HepG2 (cell line): ENCODE data around the gene DCHS2. TPM values are rescaled to one million over a fixed set of nuclear protein-coding genes. Genes with fewer than 3 reads are reported as not detected.

Experiments used
- TMF1 ChIP-seq: sonication (generic); formaldehyde crosslinking; IDR thresholded peaks from 2 replicates; pipeline ENCODE4 v1.8.1; 2022; ENCODE audit warnings: low read depth, missing genetic modification reagents
- TOE1 ChIP-seq: sonication (generic); formaldehyde crosslinking; IDR thresholded peaks from 2 replicates; pipeline ENCODE4 v1.4.0; 2020; ENCODE audit warnings: mild to moderate bottlenecking, missing genetic modification reagents
- TP53 ChIP-seq: sonication (generic); formaldehyde crosslinking; conservative IDR thresholded peaks from 2 replicates; pipeline ENCODE4 v1.4.0; 2020; ENCODE audit warnings: missing genetic modification reagents
- ZNF318 ChIP-seq: sonication (generic); formaldehyde crosslinking; IDR thresholded peaks from 2 replicates; pipeline ENCODE4 v1.4.0; 2020; ENCODE audit warnings: mild to moderate bottlenecking, missing genetic modification reagents
- ZNF362 ChIP-seq: sonication (generic); formaldehyde crosslinking; IDR thresholded peaks from 2 replicates; pipeline ENCODE4 v1.4.0; 2020; ENCODE audit warnings: missing genetic modification reagents, mild to moderate bottlenecking, borderline replicate concordance
- ZNF431 ChIP-seq: sonication (generic); formaldehyde crosslinking; IDR thresholded peaks from 2 replicates; pipeline ENCODE4 v1.9.0; 2022; ENCODE audit warnings: missing genetic modification reagents, low read depth, mild to moderate bottlenecking, borderline replicate concordance
- ZNF513 ChIP-seq: sonication (generic); formaldehyde crosslinking; conservative IDR thresholded peaks from 2 replicates; pipeline ENCODE4 v1.5.0; 2020; ENCODE audit warnings: missing genetic modification reagents
- polyA plus RNA-seq, 8 experiments: library from polyadenylated mRNA; depleted of rRNA in 3 of 8; stranded (reverse) in 7 of 8; unstranded in 1 of 8; fragments of >200 nt; fragmentation: Illumina TruSeq in 4 of 8; extraction: Trizol in 4 of 8; gene quantifications; 2 replicates each; pipeline versions ENCODE4 v1.2.1 to v1.2.3, GENCODE V29; 2011 to 2016; ENCODE audit warnings: low read depth in 4 of 8, missing spikeins in 1 of 8, mixed read lengths in 1 of 8; ENCODE audit not compliant: insufficient read depth in 1 of 8
- total RNA-seq, 5 experiments: library from RNA; depleted of rRNA; stranded (reverse); fragments of >200 nt; fragmentation: Illumina TruSeq; extraction: Trizol; gene quantifications; 2 replicates each; pipeline ENCODE4 v1.2.3, GENCODE V29; 2016; ENCODE audit warnings: low read depth in 1 of 5

Gene DCHS2
- total and polyA plus RNA-seq, 2 of the 13 experiments (the other 11 are each of a cell fraction or from before 2014, with no cell fraction given): 0.03 TPM; not detected in 1

- TF ChIP-seq ZNF318 (CRISPR knock-in tag) (no peak), TOE1 (CRISPR knock-in tag) (no peak), ZNF431 (CRISPR knock-in tag) (no peak), ZNF513 (no peak), TMF1 (CRISPR knock-in tag) (no peak), ZNF362 (CRISPR knock-in tag) (no peak), TP53 (CRISPR knock-in tag) (no peak)
These were observed 1.9 kb downstream of the DCHS2 start (continued) for GRCh38 chr4:154489558-154490233.
